NCI-H82 treated with DMSO at 0.1 percent for 48 hours (cell line): ENCODE results near the gene SKIC2.
"Not testable (repeated sequence)": the region's sequence is repeated elsewhere in the genome, so short reads cannot be mapped to it uniquely, and the experiment has no call there.

Experiments
- DNase-seq: peaks from one replicate; lab custom pipeline; 2025; ENCODE audit not compliant: unreplicated experiment; lab: John Stamatoyannopoulos, UW

SKIC2 gene

GRCh38 chr6:32003301-32003700 is 44.3 kb downstream of the SKIC2 start:
- DNase-seq = not testable (repeated sequence)

DNA sequence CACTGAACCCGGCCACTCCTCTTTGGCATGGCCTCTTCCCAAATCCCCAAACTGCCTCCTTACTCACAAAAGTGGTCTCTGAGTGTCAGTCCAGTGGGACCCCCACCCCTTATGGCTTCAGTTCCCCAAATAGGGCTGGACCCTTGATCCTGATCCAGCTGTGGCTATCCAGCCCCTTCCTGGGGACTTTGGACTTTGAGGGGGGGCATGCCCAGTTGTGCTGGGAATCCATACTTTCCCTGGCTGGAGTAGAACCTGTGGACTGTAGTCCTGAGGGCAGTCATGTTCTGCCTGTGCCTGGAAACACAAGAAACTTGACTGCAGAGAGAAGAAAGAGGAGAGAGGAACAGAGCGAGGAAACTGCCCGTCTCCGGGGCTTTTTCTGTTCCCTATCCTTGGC is 45.4 kb downstream of the SKIC2 start:
- DNase-seq = not testable (repeated sequence)

DNA sequence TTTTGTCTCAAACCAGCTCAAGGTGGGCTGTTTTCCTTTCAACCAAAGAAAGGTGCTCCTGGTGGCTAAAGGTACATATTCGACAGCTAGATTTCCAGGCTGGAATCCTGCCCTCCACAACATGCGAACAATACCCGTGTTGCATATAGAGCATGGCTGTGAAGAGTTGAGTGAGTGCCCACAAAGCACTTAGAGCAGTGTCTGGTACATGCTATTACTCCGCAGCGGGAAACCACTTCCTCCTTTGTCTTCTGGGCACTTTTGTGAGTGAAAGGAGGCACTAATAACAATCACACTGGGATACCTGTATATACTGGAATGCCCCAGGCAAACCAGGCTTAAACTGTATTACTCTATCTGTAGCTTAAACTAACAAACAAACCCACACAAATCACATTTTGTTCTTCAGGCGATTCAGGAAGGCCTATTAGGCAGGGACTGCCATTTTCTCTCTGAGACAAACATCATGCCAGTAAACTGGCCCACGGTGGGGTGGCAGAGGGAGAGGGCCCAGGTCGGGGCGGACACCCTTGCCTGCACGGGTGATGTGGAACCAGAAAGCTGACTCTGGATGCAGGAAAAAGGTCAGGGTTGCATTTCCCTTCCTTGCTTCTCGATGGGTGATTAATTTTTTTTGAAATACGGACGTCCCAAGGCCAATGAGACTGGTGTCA is 46.0 kb downstream of the SKIC2 start:
- not testable (repeated sequence) for DNase-seq

GRCh38 chr6:32005538-32005880 is 46.5 kb downstream of the SKIC2 start:
- DNase-seq = not testable (repeated sequence)

DNA sequence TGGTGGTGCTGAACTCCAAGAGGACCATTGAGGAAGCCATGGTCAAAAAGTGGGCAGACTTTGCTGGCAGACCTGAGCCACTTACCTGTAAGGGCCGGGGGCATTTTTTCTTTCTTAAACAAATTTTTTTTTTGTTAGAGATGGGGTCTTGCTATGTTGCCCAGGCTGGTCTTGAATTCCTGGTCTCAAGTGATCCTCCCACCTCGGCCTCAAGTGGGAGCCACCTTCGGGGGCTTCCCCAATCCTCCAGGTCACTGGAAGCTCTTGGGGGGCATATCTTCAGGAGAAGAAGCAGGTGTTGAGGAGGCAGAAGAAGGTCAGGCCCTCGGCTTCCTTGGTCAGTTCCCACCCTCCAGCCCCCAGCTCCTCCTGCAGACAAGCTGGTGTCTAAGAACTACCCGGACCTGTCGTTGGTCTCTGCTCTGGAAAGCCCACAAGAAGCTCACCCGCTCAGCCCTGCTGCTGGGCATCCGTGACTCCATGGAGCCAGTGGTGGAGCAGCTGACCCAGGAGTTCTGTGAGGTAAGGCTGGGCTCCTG is 47.1 kb downstream of the SKIC2 start:
- not testable (repeated sequence) for DNase-seq

DNA sequence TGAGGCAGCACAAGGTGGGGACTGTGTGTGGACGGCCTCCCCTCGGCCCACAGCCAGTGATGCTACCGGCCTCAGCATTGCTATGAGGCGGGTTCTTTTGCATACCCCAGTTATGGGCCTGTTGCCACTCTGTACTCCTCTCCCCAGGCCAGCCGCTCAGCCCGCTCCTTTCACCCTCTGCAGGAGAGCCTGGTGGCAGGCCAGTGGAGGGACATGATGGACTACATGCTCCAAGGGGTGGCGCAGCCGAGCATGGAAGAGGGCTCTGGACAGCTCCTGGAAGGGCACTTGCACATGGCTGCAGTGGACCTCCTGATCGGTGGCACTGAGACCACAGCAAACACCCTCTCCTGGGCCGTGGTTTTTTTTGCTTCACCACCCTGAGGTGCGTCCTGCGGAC is 48.1 kb downstream of the SKIC2 start:
- not testable (repeated sequence) for DNase-seq

DNA sequence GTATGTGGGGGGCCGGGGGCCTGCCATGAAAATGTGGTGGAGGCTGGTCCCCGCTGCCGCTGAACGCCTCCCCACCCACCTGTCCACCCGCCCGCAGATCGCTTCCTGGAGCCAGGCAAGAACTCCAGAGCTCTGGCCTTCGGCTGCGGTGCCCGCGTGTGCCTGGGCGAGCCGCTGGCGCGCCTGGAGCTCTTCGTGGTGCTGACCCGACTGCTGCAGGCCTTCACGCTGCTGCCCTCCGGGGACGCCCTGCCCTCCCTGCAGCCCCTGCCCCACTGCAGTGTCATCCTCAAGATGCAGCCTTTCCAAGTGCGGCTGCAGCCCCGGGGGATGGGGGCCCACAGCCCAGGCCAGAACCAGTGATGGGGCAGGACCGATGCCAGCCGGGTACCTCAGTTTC is 49.1 kb downstream of the SKIC2 start:
- DNase-seq = not testable (repeated sequence)

- DNase-seq = peak; percentile 35
These were observed 49.6 kb downstream of the SKIC2 start for GRCh38 chr6:32008616-32009015.

- DNase-seq = not testable (repeated sequence)
These were observed 50.6 kb downstream of the SKIC2 start for GRCh38 chr6:32009537-32009936.

GRCh38 chr6:32010856-32011530 is 52.0 kb downstream of the SKIC2 start:
- DNase-seq = not testable (repeated sequence)

DNA sequence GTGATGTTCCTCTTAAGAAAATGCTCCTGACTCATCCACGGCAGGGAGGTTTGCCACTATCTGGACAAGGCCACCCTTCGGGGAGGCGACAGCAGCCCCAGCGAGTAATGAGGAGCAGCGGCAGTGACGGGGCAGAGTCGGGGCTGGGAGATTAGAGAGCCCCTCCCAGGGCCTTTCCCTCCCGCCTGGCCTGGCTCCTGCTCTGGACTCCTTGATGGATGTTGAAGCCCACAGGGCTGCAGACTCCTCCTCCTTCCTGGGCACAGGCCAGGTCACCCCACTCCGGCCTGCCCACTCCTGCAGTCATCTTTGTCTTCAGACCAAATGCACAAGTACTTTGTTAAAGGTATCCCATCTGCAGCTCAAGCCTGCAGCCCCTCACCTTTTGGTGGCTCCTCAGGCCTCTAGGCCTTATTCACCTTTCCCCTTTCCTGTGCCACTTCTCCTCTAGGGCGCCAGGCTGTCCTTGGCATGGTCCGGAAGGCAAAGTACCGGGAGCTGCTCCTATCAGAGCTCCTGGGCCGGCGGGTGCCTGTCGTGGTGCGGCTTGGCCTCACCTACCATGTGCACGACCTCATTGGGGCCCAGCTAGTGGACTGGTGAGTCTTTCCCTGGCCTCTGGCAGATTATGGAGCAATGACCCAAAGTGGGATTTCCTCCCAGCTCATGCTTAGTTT is 54.1 kb downstream of the SKIC2 start:
- DNase-seq = not testable (repeated sequence)

- not testable (repeated sequence) for DNase-seq
These were observed 54.8 kb downstream of the SKIC2 start for GRCh38 chr6:32013738-32014137.

GRCh38 chr6:32014547-32014946 is 55.6 kb downstream of the SKIC2 start, which contains the start of gene C4B:
TSS of gene C4B (plus strand) at chr6:32014795. CDS start at chr6:32014846, 51 bp downstream.
- DNase-seq = not testable (repeated sequence)
